Measurements from ENCODE around the gene SH3BGRL2. TPM values are rescaled to one million over a fixed set of nuclear protein-coding genes. Genes with fewer than 3 reads are reported as not detected.
A peak's percentile ranks its signal among the peaks of the same experiment; 100 is the strongest.

Gene SH3BGRL2
- total RNA-seq, 1 donor from 2014 or later = 47.0 TPM

DNA sequence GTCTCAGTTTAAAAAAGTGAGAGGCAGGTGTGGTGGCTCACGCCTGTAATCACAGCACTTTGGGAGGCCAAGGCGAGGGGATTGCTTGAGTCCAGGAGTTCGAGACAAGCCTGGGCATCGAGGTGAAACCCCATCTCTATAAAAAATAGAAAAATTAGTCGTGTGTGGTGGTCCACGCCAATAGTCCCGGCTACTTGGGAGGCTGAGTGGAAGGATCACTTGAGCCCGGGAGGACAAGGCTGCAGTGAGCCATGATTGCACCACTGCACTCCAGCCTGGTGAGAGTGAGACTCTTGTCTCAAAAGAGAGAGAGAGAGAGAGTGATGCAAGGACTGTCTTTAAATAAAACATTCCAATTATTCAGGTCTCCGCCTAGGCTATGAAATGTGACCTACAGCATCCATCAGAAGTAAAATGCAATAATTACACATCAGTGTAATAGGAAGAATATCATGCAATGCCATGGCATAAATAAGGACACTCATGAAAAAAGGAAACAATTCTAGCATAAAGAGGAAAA lies 81.5 kb downstream of the SH3BGRL2 start:
- DNase-seq (ENCODE audit: low spot score) = no peak
- Histone ChIP-seq H2AFZ (replicated peaks) (no peak overlapping the region), H3K4me3 (no peak overlapping the region), H3K36me3 (no peaks in the 10 kb centered on the region), H3K79me2 (ENCODE audit: low read depth) (no peaks in the 10 kb centered on the region), H3K9ac (no peak overlapping the region), H3F3A (ENCODE audit: low read depth) (no peaks in the 10 kb centered on the region), H3K27ac (no peak overlapping the region), H3K9me3 (ENCODE audit: low read depth) (no peaks in the 10 kb centered on the region), H3K27me3 (no peaks in the 10 kb centered on the region), H3K4me2 (no peak overlapping the region), H4K20me1 (ENCODE audit: low read depth) (no peaks in the 10 kb centered on the region), H3K4me1 (peaks cover 20% of the 10 kb centered on the region)
- TF ChIP-seq CTCF (IDR thresholded peaks at IDR 0.05) (no peak), EZH2phosphoT487 (IDR thresholded peaks at IDR 0.05) (no peak), EZH2 (IDR thresholded peaks at IDR 0.05) (no peak)
- H3K27me3 Mint-ChIP-seq (ENCODE audit: insufficient read depth, low read depth) = peaks cover 2% of the 10 kb centered on the region
- no peaks in the 10 kb centered on the region for H3K9me3 Mint-ChIP-seq
- H3K27ac Mint-ChIP-seq = no peak overlapping the region
- no peaks in the 10 kb centered on the region for H3K36me3 Mint-ChIP-seq
- H3K4me3 Mint-ChIP-seq = no peak overlapping the region
- H3K4me1 Mint-ChIP-seq = peaks cover 4% of the 10 kb centered on the region

- Histone ChIP-seq H3K4me1 (peaks cover 20% of the 10 kb centered on the region), H3K9ac (no peak overlapping the region), H3K9me3 (ENCODE audit: low read depth) (no peaks in the 10 kb centered on the region), H3F3A (ENCODE audit: low read depth) (no peaks in the 10 kb centered on the region), H3K4me2 (peak overlapping the region; percentile 52), H4K20me1 (ENCODE audit: low read depth) (no peaks in the 10 kb centered on the region), H3K27ac (no peak overlapping the region), H3K4me3 (no peak overlapping the region), H3K79me2 (ENCODE audit: low read depth) (no peaks in the 10 kb centered on the region), H3K36me3 (no peaks in the 10 kb centered on the region), H2AFZ (replicated peaks) (peak overlapping the region; percentile 32), H3K27me3 (no peaks in the 10 kb centered on the region)
- Mint-ChIP-seq H3K4me1 (peaks cover 4% of the 10 kb centered on the region), H3K36me3 (no peaks in the 10 kb centered on the region), H3K27me3 (ENCODE audit: insufficient read depth, low read depth) (peaks cover 2% of the 10 kb centered on the region), H3K27ac (no peak overlapping the region), H3K9me3 (no peaks in the 10 kb centered on the region), H3K4me3 (no peak overlapping the region)
- TF ChIP-seq CTCF (IDR thresholded peaks at IDR 0.05) = peak; percentile 82
- no peak for TF ChIP-seq EZH2 (IDR thresholded peaks at IDR 0.05)
- peak; percentile 78 for DNase-seq (ENCODE audit: low spot score)
Observed at GRCh38 chr6:79713701-79714322, 82.7 kb downstream of the SH3BGRL2 start.

DNA sequence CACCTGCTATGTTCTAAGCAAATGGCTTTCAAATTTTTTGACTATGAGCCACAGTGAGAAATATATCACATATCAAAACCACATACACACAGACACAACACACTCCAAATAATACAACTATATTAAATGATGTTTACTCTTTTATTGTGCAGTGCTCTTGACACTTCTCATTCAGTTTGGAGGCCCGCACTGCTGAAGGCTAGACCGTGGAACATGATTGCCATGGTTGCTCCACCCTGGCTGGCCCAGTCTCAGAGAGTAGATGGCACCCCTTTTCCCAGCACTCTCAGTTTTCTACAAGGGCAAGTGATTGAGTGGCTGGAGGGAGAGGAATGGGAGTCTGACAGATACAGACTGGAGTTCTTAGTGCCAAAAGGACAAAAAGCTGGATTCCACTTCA lies 86.9 kb downstream of the SH3BGRL2 start:
- Histone ChIP-seq H4K20me1 (ENCODE audit: low read depth) (no peaks in the 10 kb centered on the region), H3K27me3 (no peaks in the 10 kb centered on the region), H3K4me2 (no peak overlapping the region), H2AFZ (replicated peaks) (no peak overlapping the region), H3K36me3 (no peaks in the 10 kb centered on the region), H3K27ac (no peak overlapping the region), H3F3A (ENCODE audit: low read depth) (no peaks in the 10 kb centered on the region), H3K79me2 (ENCODE audit: low read depth) (no peaks in the 10 kb centered on the region), H3K9me3 (ENCODE audit: low read depth) (no peaks in the 10 kb centered on the region), H3K4me3 (no peak overlapping the region), H3K4me1 (peaks cover 6% of the 10 kb centered on the region), H3K9ac (no peak overlapping the region)
- Mint-ChIP-seq H3K36me3 (no peaks in the 10 kb centered on the region), H3K27me3 (ENCODE audit: insufficient read depth, low read depth) (no peaks in the 10 kb centered on the region), H3K4me3 (no peak overlapping the region), H3K4me1 (peaks cover 4% of the 10 kb centered on the region), H3K27ac (no peak overlapping the region), H3K9me3 (no peaks in the 10 kb centered on the region)
- TF ChIP-seq EZH2phosphoT487 (IDR thresholded peaks at IDR 0.05) = no peak
- no peak for TF ChIP-seq CTCF (IDR thresholded peaks at IDR 0.05)
- TF ChIP-seq EZH2 (IDR thresholded peaks at IDR 0.05) = no peak
- DNase-seq (ENCODE audit: low spot score) = no peak
